ENCODE measurements around the gene SNORC. TPM values are rescaled to one million over a fixed set of nuclear protein-coding genes. Genes with fewer than 3 reads are reported as not detected.

Gene SNORC
- polyA plus RNA-seq, 1 experiment = 0.25 TPM

DNA sequence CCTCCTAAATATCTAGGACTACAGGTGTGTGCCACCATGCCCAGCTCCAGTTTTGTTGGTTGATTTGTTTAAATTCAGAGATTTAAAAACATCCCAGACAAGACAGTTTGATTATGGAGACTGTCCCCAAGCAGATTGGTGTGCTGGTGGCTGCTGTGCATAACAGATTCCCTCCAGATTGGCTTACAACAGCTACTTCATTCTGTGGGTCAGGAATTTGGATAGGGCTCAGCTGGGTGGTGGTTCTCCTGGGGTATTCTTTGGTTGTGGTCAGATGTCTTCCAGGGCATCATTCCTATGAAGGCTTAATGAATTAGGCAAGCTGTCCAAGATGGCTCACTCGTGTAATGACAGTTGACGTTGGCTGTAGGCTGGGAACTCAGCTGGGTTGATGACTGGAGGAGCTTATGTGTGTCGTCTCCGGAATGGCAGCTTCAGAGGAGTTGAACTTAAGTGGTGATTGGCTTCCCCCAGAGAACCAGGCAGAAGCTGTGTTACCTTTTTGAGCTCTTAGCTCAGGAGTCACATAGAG lies 10.6 kb upstream of the SNORC start:
- TF ChIP-seq, protein P1, sequence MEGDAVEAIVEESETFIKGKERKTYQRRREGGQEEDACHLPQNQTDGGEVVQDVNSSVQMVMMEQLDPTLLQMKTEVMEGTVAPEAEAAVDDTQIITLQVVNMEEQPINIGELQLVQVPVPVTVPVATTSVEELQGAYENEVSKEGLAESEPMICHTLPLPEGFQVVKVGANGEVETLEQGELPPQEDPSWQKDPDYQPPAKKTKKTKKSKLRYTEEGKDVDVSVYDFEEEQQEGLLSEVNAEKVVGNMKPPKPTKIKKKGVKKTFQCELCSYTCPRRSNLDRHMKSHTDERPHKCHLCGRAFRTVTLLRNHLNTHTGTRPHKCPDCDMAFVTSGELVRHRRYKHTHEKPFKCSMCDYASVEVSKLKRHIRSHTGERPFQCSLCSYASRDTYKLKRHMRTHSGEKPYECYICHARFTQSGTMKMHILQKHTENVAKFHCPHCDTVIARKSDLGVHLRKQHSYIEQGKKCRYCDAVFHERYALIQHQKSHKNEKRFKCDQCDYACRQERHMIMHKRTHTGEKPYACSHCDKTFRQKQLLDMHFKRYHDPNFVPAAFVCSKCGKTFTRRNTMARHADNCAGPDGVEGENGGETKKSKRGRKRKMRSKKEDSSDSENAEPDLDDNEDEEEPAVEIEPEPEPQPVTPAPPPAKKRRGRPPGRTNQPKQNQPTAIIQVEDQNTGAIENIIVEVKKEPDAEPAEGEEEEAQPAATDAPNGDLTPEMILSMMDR (IDR thresholded peaks at IDR 0.05; ENCODE audit: insufficient read depth, low read depth, low read length) = no peak
- ChIA-PET POLR2A (no interaction called here), CTCF (interaction anchor here (1.0 to 1.6 kb wide), 2 partner anchors 193 to 391 kb away, joined by 5 to 6 read pairs; partner anchors contain the start of gene ATG16L1)
- H3K36me3 ChIP-seq (ENCODE audit: control insufficient read depth, insufficient read depth, low read length) = peaks cover 5% of the 10 kb centered on the region
- DNase-seq (ENCODE audit: low read depth) = no peak
- no peak overlapping the region for H3K4me3 ChIP-seq (ENCODE audit: low read depth, low read length)
- H3K27me3 ChIP-seq (ENCODE audit: control insufficient read depth, insufficient read depth, low read length) = no peaks in the 10 kb centered on the region

DNA sequence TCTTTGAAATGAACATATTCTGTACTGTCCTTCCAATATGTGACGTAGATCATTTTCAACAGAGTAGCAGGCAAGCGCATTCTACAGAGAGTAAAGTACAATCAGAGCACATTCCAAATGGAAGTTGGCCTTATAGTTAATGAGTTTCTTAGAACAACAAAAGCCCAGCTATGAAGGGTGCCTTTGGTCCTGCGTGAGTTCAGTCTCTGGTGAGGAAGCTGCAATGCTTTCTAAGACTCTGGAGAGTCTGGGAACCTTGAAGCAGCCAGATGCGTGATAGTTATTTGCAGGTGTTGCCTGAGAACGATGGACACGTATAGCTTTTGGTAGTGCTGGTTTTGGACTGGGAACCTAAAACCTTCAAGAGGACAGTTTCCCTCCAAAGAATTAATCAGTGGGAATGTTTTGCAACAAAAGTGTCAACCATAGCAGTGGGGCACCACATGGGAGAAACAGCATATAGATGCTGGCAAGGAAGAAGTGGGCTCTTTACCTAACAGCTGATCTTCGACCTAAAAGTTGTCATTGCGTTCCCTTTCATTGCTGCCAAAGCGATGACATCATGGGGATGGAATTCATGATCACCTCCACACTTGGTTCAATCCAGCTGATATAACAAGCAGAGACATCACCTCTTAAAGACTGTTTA lies 9.3 kb upstream of the SNORC start:
- ChIA-PET CTCF (interaction anchor here (1.0 to 2.3 kb wide), 6 partner anchors 8 to 194 kb away, joined by 3 to 8 read pairs (median 4); partner anchors contain the start of gene SNORC), POLR2A (no interaction called here)
- TF ChIP-seq, protein P1 (IDR thresholded peaks at IDR 0.05; ENCODE audit: insufficient read depth, low read depth, low read length) = no peak
- Histone ChIP-seq H3K4me3 (ENCODE audit: low read depth, low read length) (no peak overlapping the region), H3K36me3 (ENCODE audit: control insufficient read depth, insufficient read depth, low read length) (peaks cover 5% of the 10 kb centered on the region; the same call in 1 of the 2 replicates), H3K27me3 (ENCODE audit: control insufficient read depth, insufficient read depth, low read length) (no peaks in the 10 kb centered on the region)
- no peak for DNase-seq (ENCODE audit: low read depth)

DNA sequence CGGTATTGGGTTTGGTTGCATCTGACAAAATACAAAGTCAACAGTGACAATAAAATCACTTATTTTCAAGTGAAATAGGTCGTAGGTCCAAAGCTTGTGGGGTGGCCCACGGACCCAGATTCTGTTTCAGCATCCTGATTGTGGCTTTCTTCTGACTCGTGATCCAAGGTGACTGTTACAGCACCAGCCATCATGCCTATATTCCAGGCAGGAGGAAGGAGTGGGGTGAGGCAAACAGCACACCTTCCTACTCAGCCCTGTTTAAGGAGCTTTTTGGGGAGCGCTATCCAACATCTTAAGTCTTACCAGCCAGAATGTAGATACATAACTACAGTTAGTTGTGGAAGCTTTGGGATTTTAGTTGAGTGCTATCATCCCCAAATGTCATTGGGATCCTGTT lies 8.7 kb upstream of the SNORC start:
- TF ChIP-seq, protein P1 (IDR thresholded peaks at IDR 0.05; ENCODE audit: insufficient read depth, low read depth, low read length) = no peak
- peaks cover 5% of the 10 kb centered on the region; the same call in 1 of the 2 replicates for H3K36me3 ChIP-seq (ENCODE audit: control insufficient read depth, insufficient read depth, low read length)
- DNase-seq (ENCODE audit: low read depth) = no peak
- H3K4me3 ChIP-seq (ENCODE audit: low read depth, low read length) = no peak overlapping the region
- ChIA-PET CTCF (interaction anchor here (1.0 to 2.3 kb wide), 6 partner anchors 9 to 193 kb away, joined by 3 to 8 read pairs (median 4); partner anchors contain the start of gene SNORC), POLR2A (no interaction called here)
- no peaks in the 10 kb centered on the region for H3K27me3 ChIP-seq (ENCODE audit: control insufficient read depth, insufficient read depth, low read length)

DNA sequence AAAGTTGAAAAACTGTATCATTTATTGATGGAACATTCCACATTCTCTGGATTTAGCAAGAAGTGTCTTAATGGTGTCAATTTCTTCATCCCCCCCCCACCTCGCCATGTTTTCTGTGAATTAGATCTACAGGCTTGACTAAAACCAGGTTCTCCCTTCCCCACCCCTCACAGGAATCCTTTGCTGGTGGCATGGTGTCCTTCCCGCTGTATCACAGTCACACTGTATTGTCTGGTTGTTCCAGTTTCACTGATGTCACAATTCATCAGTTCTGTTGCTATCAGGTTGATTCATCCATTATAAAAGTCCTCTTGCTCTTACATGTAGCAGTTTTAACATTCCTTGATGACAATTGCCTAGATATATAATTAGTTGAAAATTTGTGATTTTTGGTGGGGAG lies 6.1 kb upstream of the SNORC start:
- TF ChIP-seq, protein P1 (IDR thresholded peaks at IDR 0.05; ENCODE audit: insufficient read depth, low read depth, low read length) = no peak
- ChIA-PET POLR2A (no interaction called here), CTCF (interaction anchor here (0.6 kb wide), 1 partner anchor 190 kb away, joined by 4 read pairs; no protein-coding TSS in a partner anchor)
- no peak for DNase-seq (ENCODE audit: low read depth)
- H3K36me3 ChIP-seq (ENCODE audit: control insufficient read depth, insufficient read depth, low read length) = no peaks in the 10 kb centered on the region; the same call in 1 of the 2 replicates
- H3K27me3 ChIP-seq (ENCODE audit: control insufficient read depth, insufficient read depth, low read length) = no peaks in the 10 kb centered on the region
- H3K4me3 ChIP-seq (ENCODE audit: low read depth, low read length) = no peak overlapping the region

DNA sequence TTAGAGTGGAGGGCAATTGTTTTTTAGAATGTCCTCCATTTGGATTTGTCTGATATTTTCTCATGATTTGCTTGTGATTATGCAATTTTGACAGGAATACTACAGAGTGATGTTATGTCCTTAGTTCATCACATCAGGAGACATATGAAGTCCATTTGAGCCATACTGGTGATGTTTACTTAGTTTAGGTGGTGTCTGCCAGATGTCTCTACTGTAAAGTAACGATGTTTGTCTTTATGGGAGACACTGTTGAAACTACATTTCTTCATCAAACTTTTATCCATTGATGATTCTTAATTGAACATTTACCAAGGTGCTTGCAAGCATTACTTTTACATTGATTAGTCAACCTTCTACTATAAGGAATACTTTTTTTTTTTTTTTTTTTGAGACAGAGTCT lies 4.9 kb upstream of the SNORC start:
- TF ChIP-seq, protein P1 (IDR thresholded peaks at IDR 0.05; ENCODE audit: insufficient read depth, low read depth, low read length) = no peak

More for the DNA sequence above, 4.9 kb upstream of the SNORC start:
- Histone ChIP-seq H3K36me3 (ENCODE audit: control insufficient read depth, insufficient read depth, low read length) (no peaks in the 10 kb centered on the region; the same call in 1 of the 2 replicates), H3K4me3 (ENCODE audit: low read depth, low read length) (no peak overlapping the region), H3K27me3 (ENCODE audit: control insufficient read depth, insufficient read depth, low read length) (no peaks in the 10 kb centered on the region)
- POLR2A ChIA-PET = no interaction called here
- no peak for DNase-seq (ENCODE audit: low read depth)
- CTCF ChIA-PET = interaction anchor here (1.1 kb wide), 1 partner anchor 17 kb away, joined by 3 read pairs; no protein-coding TSS in a partner anchor
